Measurements from ENCODE around the gene SYNM.
A peak's percentile ranks its signal among the peaks of the same experiment; 100 is the strongest.
"Not testable (repeated sequence)": the region's sequence is repeated elsewhere in the genome, so short reads cannot be mapped to it uniquely, and the experiment has no call there.

SYNM gene

GRCh38 chr15:99104788-99105513, at the start of gene SYNM:
SYNM (plus strand) TSS chr15:99105080; CDS start chr15:99105200, 120 bp downstream.
- peak; percentile 91 for DNase-seq

GRCh38 chr15:99055555-99056134, 49.2 kb upstream of the SYNM start:
- no peak for DNase-seq

- DNase-seq = no peak
Measured at GRCh38 chr15:99057020-99057419, 47.9 kb upstream of the SYNM start.

GRCh38 chr15:99057697-99058420, 47.0 kb upstream of the SYNM start:
- no peak for DNase-seq

- no peak for DNase-seq
Measured at GRCh38 chr15:99058421-99058870, 46.4 kb upstream of the SYNM start.

GRCh38 chr15:99059010-99059981, 45.6 kb upstream of the SYNM start:
- DNase-seq = peak; percentile 75

GRCh38 chr15:99060186-99060585, 44.7 kb upstream of the SYNM start:
- DNase-seq = not testable (repeated sequence)

- DNase-seq = no peak
Measured at GRCh38 chr15:99062226-99062625, 42.7 kb upstream of the SYNM start.

GRCh38 chr15:99068186-99068585, 36.7 kb upstream of the SYNM start:
- DNase-seq = no peak

- no peak for DNase-seq
Measured at GRCh38 chr15:99070208-99070607, 34.7 kb upstream of the SYNM start.

- DNase-seq = no peak
Measured at GRCh38 chr15:99071091-99071680, 33.7 kb upstream of the SYNM start.

GRCh38 chr15:99073008-99073717, 31.7 kb upstream of the SYNM start:
- no peak for DNase-seq

GRCh38 chr15:99074446-99074845, 30.4 kb upstream of the SYNM start:
- no peak for DNase-seq

- not testable (repeated sequence) for DNase-seq
Measured at GRCh38 chr15:99075059-99075652, 29.7 kb upstream of the SYNM start.

GRCh38 chr15:99076109-99076508, 28.8 kb upstream of the SYNM start:
- DNase-seq = no peak

- peak; percentile 85 for DNase-seq
Measured at GRCh38 chr15:99076555-99077308, 28.1 kb upstream of the SYNM start.

GRCh38 chr15:99082798-99083197, 22.1 kb upstream of the SYNM start:
- no peak for DNase-seq

- DNase-seq = no peak
Measured at GRCh38 chr15:99084965-99085364, 19.9 kb upstream of the SYNM start.

GRCh38 chr15:99085413-99086326, 19.2 kb upstream of the SYNM start:
- DNase-seq = no peak
